CD4-positive, alpha-beta T cell treated with Interleukin-10 for 1 hour (primary cell): ENCODE measurements around the gene KAT2A.

Experiments
- DNase-seq: peaks from one replicate; pipeline ENCODE4 v3.0.0-alpha.2; 2020

KAT2A gene

DNA sequence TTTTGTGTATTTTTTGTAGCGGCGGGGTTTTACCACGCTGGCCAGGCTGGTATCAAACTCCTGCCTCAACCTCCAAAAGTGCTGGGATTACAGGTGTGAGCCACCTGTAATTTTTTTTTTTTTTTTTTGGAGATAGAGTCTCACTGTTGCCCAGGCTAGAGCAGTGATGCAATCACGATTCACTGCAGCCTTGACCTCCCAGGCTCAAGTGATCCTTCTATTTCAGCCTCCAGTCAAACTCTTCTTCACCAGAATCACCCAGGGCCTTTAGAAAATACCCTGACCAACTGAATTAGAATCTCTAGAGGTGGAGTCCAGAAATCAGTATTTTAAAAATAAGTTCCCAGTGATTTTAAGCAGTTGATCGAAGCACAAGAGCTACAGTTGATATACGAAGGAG, 14.0 kb upstream of the KAT2A start:
- DNase-seq = no peak

- peak; percentile 28 for DNase-seq
Observed at GRCh38 chr17:42133461-42134041, 12.4 kb upstream of the KAT2A start.

GRCh38 chr17:42132941-42133340, 11.8 kb upstream of the KAT2A start:
- DNase-seq = peak; percentile 9

- no peak for DNase-seq
Observed at GRCh38 chr17:42131981-42132432, 10.8 kb upstream of the KAT2A start.

- no peak for DNase-seq
Observed at GRCh38 chr17:42131232-42131631, 10.1 kb upstream of the KAT2A start.

DNA sequence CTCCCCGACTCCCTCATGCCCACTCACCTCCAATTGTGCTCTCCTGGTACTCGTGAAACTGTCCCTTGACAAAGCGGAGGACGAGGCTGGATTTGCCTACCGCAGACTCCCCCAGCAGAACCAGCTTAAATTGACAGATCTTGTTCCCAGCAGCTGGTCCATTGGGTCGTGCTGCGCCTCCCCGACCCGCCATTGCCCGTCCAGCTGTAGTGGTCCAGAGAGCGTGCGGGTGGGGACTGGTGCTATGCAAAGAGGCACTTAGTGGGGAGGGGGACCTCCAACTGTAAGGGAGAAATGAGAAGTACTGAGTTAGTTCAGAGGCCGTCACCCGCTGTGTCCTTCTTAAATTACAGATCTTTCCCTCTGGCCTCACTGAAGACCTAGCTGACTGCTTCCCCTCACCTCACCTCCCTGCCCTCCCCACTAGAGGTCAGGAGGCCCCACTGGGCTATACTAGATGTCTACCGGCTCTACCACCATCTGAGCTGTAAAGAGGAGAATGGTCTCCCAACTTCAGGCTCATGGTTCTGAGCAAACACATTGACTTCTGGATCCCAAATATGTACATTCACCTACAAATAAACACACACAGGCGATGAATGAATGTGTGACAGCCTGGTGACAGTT, 9.3 kb upstream of the KAT2A start:
- no peak for DNase-seq

DNA sequence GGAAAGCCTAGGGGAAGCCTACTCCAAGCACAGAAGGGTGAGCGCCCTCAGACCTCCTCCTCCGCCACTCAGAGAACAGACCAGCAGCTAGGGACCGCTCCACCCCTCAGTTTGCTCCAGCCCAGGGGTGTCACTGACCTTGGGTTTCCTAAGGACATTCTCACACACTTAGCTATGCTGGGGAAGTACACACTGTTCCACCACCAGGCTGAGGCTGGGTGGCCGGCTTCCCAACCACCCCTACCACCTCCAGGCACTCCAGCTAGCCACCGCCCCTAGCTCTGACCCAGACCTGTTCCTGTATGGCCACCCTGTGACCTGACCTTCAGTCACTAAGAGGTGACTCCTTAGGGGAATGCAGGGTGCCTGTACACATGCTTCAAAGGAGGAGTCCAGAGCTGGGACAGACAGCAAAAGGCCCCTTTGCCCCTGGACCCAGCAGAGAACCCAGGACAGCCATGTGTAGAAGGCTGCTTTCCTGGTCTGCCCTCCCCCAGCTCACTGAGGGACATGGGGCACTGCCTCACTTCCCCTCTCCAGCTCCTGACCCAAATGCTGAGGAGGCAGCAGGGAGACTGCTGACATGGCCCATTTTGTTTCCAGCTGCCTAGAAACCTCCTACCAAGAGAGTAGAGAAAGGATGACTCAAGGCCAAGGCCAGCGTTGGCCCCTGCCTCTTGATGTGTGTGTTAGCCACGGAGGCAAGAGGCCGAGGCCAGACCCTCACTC, 8.1 kb upstream of the KAT2A start:
- DNase-seq = no peak

GRCh38 chr17:42127414-42127813, 6.2 kb upstream of the KAT2A start:
- no peak for DNase-seq

DNA sequence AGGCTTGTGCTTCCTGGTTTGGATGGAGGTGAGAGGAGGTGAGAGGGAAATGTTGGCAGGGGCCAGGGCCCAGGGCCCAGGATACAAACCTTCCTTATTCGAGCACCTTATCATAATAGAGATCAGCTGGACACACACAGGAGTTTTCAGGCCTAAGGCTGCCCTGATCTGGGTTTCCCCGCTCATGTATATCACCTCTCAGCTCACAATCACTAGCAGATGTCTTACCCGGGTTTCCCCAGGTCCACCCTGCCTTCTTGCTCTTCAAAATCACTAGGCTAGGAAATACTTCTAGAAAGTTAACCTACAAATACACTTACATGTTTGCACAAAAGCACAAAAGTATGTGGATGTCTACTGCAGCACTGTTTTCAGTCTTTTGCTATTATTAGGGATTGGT, 5.7 kb upstream of the KAT2A start:
- no peak for DNase-seq

- no peak for DNase-seq
Observed at GRCh38 chr17:42125565-42125964, 4.4 kb upstream of the KAT2A start.

DNA sequence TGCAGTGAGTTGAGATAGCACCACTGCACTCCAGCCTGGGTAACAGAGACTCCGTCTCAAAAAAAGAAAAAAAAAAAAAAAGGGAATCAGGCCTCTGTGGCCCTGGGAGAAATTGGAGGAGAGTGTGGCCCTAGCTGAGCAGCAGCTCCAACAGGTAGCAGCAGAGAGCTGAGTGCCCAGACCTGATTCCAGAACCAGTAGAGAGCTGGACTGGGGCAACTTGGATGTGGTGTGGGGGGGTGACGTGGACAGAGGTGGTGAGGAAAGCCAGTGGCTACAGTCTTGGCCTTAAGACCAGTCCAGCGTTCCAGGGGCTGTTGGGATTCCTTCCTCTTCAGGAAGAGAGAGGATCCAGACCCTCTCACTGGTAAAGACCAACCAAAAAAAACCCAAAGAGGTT, 3.1 kb upstream of the KAT2A start:
- no peak for DNase-seq

DNA sequence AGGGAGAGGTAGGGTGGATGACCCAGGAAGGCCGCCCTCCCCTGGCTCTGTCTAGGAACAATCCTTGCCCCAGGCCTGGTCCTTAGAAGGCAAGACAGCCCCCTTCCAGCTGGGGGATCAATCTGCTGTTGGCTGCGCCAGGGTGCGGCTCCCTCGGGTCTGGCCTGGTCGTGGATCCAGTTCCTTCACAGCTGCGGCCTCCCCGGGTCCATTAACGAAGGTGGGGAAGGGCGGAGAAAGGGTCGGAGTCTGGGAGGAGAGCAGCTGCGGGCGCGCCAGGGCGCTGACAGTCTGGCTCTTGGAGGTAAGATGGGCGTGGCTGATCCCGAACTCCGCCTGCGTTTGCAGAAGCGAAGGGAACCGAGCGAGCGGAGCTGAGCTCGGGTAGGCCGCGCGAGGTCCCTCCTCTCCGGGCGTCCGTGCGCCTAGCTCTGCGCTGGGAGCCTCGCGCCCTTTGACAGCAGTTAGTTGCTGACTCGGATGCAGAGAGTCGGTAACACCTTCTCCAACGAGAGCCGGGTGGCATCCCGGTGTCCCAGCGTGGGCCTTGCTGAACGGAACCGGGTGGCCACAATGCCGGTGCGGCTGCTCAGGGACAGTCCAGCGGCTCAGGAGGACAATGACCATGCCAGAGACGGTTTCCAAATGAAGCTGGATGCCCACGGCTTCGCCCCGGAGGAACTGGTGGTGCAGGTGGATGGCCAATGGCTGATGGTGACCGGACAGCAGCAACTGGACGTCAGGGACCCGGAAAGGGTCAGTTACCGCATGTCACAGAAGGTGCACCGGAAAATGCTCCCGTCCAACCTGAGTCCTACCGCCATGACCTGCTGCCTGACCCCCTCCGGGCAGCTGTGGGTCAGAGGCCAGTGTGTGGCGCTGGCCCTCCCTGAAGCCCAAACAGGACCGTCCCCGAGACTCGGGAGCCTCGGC, 1.5 kb upstream of the KAT2A start, which contains the start of gene HSPB9:
Gene HSPB9 (plus strand): TSS at position 434 of the 933 bp plus-strand sequence. CDS start 47 bp downstream, at position 481.
- DNase-seq = no peak

DNA sequence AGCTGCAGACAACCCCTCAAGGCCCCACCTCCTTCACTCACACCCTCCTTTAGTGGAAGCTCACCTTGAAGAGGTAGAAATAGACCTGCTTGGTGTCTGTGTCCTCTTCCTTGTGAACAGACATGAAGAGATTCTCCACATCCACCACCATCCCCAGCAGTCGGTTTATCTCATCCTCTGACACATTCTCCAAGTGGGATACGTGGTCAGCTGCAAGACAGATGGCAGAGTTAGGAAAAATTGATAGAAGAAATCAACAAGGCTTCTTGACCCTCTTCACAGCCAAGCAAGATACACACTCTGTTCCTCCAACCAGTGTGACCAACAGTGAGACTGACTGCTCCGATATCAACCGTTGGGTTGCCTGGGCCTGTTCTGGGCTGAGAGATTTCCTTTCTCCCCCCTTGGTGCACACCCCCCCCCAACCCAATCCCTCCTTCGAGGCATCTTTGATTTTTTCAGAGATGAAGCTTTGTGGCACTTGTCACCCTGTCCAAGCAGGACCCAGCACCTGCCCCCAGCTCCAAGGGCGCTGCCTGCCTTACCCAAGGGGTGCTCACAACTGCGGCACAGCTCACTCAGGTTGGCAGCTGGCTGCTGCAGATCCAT, 902 bp downstream of the KAT2A start:
- DNase-seq = no peak

- no peak for DNase-seq
Observed at GRCh38 chr17:42119301-42119700, 1.9 kb downstream of the KAT2A start.

GRCh38 chr17:42118545-42118944, 2.6 kb downstream of the KAT2A start:
- peak; percentile 49 for DNase-seq

GRCh38 chr17:42118126-42118510, 3.0 kb downstream of the KAT2A start:
- DNase-seq = no peak

- no peak for DNase-seq
Observed at GRCh38 chr17:42117397-42118125, 3.6 kb downstream of the KAT2A start.

- peak; percentile 89 for DNase-seq
Observed at GRCh38 chr17:42116705-42117396, 4.3 kb downstream of the KAT2A start.

DNA sequence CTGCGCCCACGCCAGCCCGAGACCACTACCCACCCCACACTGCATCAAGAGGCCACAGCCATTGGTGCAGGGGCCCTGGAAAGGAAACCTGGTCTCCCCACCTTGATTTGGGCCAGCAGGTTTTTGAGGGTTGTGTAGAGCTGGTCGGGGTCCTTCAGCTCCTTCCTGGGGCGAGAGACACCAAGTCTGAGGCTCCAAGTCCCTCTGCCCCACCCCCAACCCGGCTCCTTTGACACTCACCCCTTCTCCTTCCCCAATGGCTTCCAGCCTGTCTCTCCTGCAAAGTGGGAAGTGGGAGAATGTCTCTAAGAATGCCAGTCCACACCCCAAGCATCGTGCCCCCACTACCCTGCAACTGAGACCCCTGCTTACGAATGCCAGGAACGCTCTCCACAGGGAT, 7.0 kb downstream of the KAT2A start:
- DNase-seq = no peak

- DNase-seq = no peak
Observed at GRCh38 chr17:42113293-42114069, 7.7 kb downstream of the KAT2A start.
